Nephron progenitor cell (in vitro differentiated cells): ENCODE data around the gene VPS35.
A peak's percentile ranks its signal among the peaks of the same experiment; 100 is the strongest.
"Not testable (repeated sequence)": the region's sequence is repeated elsewhere in the genome, so short reads cannot be mapped to it uniquely, and the experiment has no call there.

ENCODE experiments used
- DNase-seq: peaks from one replicate; pipeline ENCODE4 v3.0.0; 2021
- H3K27ac Mint-ChIP-seq: 2 replicates; pipeline ENCODE4 v1.8.0; 2021; ENCODE audit warnings: mild to moderate bottlenecking, moderate library complexity, mixed read lengths
- H3K27me3 Mint-ChIP-seq: 2 replicates; pipeline ENCODE4 v1.8.0; 2021; ENCODE audit warnings: mild to moderate bottlenecking, low read depth, mixed read lengths; ENCODE audit not compliant: poor library complexity
- H3K36me3 Mint-ChIP-seq: 2 replicates; pipeline ENCODE4 v1.8.0; 2021; ENCODE audit warnings: low read depth, mixed read lengths
- H3K4me1 Mint-ChIP-seq: 2 replicates; pipeline ENCODE4 v1.8.0; 2021; ENCODE audit warnings: mixed read lengths
- H3K4me3 Mint-ChIP-seq: 2 replicates; pipeline ENCODE4 v1.8.0; 2021; ENCODE audit warnings: mild to moderate bottlenecking, moderate library complexity, mixed read lengths
- H3K9me3 Mint-ChIP-seq: 2 replicates; pipeline ENCODE4 v1.8.0; 2021; ENCODE audit warnings: mild to moderate bottlenecking, moderate library complexity, mixed read lengths
- TF ChIP-seq, protein P1 (sequence below): fragments of 200-600 bp; sonication (generic); IDR thresholded peaks from 2 replicates; pipeline ENCODE4 v1.5.0; 2021; ENCODE audit warnings: antibody characterized with exemption

Gene VPS35

GRCh38 chr16:46623246-46623645, 65.7 kb downstream of the VPS35 start:
- not testable (repeated sequence) for H3K27ac Mint-ChIP-seq, H3K36me3 Mint-ChIP-seq, H3K4me3 Mint-ChIP-seq, H3K27me3 Mint-ChIP-seq, H3K9me3 Mint-ChIP-seq, DNase-seq
- peaks cover 22% of the 10 kb centered on the region for H3K4me1 Mint-ChIP-seq

DNA sequence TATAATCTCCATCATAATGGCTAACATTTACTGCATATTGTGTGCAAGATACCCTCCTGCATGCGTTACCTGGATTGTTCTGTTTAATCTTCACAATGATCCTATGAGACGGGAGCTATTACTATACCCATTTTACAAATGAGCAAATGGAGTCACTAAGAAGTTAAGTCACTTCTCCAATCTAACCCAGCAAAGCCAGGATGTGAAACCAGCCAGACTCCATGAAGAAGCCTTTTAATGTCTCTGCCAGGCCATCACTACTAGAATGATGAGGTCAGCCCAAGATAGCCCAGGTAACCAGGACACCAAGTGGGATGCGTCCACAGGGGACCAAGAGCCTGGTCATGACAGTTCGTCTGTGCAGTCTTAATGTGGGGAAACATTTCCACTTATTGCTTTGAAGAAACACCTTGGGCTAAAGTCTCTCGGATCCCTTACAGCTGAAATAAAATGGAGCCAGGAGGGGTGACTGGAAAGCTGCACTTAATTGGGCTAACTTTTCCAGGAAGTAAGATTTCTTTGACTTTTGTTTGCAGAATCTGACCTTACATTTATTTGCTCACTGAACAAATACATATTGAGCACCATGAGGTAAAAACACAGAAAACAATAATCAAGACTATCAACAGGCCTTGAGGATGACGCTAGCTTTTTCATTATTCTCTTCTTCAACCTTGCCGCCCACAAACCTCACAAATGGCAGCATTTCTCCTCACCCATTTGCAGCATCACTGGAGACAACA, 66.9 kb downstream of the VPS35 start:
- Mint-ChIP-seq H3K36me3 (no peaks in the 10 kb centered on the region), H3K27me3 (peaks cover 4% of the 10 kb centered on the region), H3K4me1 (peaks cover 16% of the 10 kb centered on the region), H3K4me3 (peak overlapping the region; percentile 97), H3K9me3 (no peaks in the 10 kb centered on the region), H3K27ac (no peak overlapping the region)
- no peak for DNase-seq
- TF ChIP-seq, protein P1, sequence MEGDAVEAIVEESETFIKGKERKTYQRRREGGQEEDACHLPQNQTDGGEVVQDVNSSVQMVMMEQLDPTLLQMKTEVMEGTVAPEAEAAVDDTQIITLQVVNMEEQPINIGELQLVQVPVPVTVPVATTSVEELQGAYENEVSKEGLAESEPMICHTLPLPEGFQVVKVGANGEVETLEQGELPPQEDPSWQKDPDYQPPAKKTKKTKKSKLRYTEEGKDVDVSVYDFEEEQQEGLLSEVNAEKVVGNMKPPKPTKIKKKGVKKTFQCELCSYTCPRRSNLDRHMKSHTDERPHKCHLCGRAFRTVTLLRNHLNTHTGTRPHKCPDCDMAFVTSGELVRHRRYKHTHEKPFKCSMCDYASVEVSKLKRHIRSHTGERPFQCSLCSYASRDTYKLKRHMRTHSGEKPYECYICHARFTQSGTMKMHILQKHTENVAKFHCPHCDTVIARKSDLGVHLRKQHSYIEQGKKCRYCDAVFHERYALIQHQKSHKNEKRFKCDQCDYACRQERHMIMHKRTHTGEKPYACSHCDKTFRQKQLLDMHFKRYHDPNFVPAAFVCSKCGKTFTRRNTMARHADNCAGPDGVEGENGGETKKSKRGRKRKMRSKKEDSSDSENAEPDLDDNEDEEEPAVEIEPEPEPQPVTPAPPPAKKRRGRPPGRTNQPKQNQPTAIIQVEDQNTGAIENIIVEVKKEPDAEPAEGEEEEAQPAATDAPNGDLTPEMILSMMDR: no peak

- H3K9me3 Mint-ChIP-seq: no peaks in the 10 kb centered on the region
- H3K4me3 Mint-ChIP-seq: peak within 1 kb of the TSS; percentile 97
- TF ChIP-seq, protein P1: no peak
- DNase-seq: peak; percentile 88
- H3K4me1 Mint-ChIP-seq: peaks cover 16% of the 10 kb centered on the region
- peak within 1 kb of the TSS; percentile 71 for H3K27ac Mint-ChIP-seq
- peaks cover 3% of the 10 kb centered on the region for H3K36me3 Mint-ChIP-seq
- peaks cover 4% of the 10 kb centered on the region for H3K27me3 Mint-ChIP-seq
These were observed 67.7 kb downstream of the VPS35 start, which contains the start of gene SHCBP1 for GRCh38 chr16:46621006-46621933. Gene SHCBP1 (minus strand): TSS chr16:46621379. CDS start chr16:46621359, 20 bp downstream.

DNA sequence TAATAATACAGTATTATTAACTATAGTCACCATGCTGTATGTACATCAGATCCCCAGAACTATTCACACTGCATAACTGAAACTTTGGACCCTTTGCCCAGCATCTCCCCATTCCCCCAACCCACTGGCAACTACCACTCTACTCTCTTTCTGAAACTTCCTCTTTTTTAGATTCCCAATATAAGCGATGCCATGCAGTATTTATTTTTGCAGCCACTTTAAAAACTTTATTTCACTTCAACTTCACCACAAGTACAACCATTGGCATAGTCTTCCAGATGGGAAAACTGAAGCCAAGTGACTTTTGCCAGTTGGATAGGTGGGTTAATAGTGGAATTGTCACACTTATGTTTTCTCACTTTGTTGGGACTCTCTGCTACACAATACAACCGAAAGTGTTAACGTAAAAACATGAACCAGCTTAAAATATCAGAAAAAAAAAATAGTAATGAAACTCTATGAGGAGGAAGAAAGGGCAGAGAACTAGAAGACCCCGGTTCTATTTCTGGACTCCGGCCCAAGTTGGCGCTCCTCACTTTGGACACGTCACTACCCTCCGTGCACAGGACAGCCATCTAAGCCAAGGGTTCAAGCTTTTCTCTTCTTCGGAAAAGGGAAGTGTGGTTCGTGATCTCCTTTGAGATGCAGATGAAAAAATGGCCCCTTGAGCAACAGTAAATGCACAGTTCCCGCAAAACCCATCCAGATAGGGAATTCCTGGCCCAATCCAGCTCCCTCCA, 68.5 kb downstream of the VPS35 start:
- peaks cover 4% of the 10 kb centered on the region for H3K27me3 Mint-ChIP-seq
- H3K4me3 Mint-ChIP-seq: peak overlapping the region; percentile 97
- TF ChIP-seq, protein P1: no peak
- H3K36me3 Mint-ChIP-seq: peaks cover 9% of the 10 kb centered on the region
- H3K4me1 Mint-ChIP-seq: peaks cover 16% of the 10 kb centered on the region
- peak overlapping the region; percentile 71 for H3K27ac Mint-ChIP-seq
- no peak for DNase-seq
- H3K9me3 Mint-ChIP-seq: no peaks in the 10 kb centered on the region

GRCh38 chr16:46618516-46618915, 70.5 kb downstream of the VPS35 start:
- TF ChIP-seq, protein P1: no peak
- Mint-ChIP-seq H3K4me3 (no peak overlapping the region), H3K27me3 (peaks cover 4% of the 10 kb centered on the region), H3K9me3 (no peaks in the 10 kb centered on the region), H3K36me3 (peaks cover 16% of the 10 kb centered on the region), H3K27ac (no peak overlapping the region), H3K4me1 (peaks cover 16% of the 10 kb centered on the region)
- DNase-seq: no peak

GRCh38 chr16:46614006-46614405, 75.0 kb downstream of the VPS35 start:
- H3K4me1 Mint-ChIP-seq: no peaks in the 10 kb centered on the region
- no peak for DNase-seq
- peaks cover 27% of the 10 kb centered on the region for H3K36me3 Mint-ChIP-seq
- no peak overlapping the region for H3K27ac Mint-ChIP-seq
- H3K27me3 Mint-ChIP-seq: no peaks in the 10 kb centered on the region
- no peaks in the 10 kb centered on the region for H3K9me3 Mint-ChIP-seq
- TF ChIP-seq, protein P1: no peak
- no peak overlapping the region for H3K4me3 Mint-ChIP-seq
